GM12878 (cell line): Measurements from ENCODE around the gene DAPK2.

Experiments
- CHD1 ChIP-seq: IDR thresholded peaks from 2 replicates; pipeline ENCODE4 v1.6.1; 2012; ENCODE audit warnings: low read depth, low read length, improper control_type of control experiment
- CHD2 ChIP-seq: IDR thresholded peaks from 2 replicates; pipeline ENCODE4 v1.6.1; 2011; ENCODE audit warnings: low read depth, low read length, improper control_type of control experiment, borderline replicate concordance
- CTCF ChIP-seq, 3 experiments: IDR thresholded peaks in 2 of 3; conservative IDR thresholded peaks in 1 of 3; 2 replicates each; pipeline ENCODE4 v1.5.1; 2011; ENCODE audit warnings: low read depth in 3 of 3, low read length in 3 of 3, mild to moderate bottlenecking in 3 of 3, control low read depth in 2 of 3, moderate library complexity in 2 of 3, inconsistent platforms in 1 of 3, mixed read lengths in 1 of 3; ENCODE audit not compliant: control insufficient read depth in 2 of 3, insufficient read depth in 1 of 3; ENCODE audit errors: extremely low read depth in 1 of 3
- MAX ChIP-seq: IDR thresholded peaks from 2 replicates; pipeline ENCODE4 v1.6.1; 2012; ENCODE audit warnings: low read depth, low read length, improper control_type of control experiment
- POLR2A ChIP-seq: IDR thresholded peaks from 2 replicates; pipeline ENCODE4 v1.6.1; 2011; ENCODE audit warnings: low read depth, mild to moderate bottlenecking, low read length
- POLR2AphosphoS2 ChIP-seq: IDR thresholded peaks from 2 replicates; pipeline ENCODE4 v1.6.1; 2011; ENCODE audit warnings: low read depth, mild to moderate bottlenecking, low read length, improper control_type of control experiment, moderate library complexity
- SKIL ChIP-seq: fragments of 450-650 bp; IDR thresholded peaks from 2 replicates; pipeline ENCODE4 v1.6.1; 2017; ENCODE audit warnings: mild to moderate bottlenecking, low read depth, inconsistent platforms; ENCODE audit not compliant: poor library complexity, severe bottlenecking
- SP1 ChIP-seq: IDR thresholded peaks from one replicate; pipeline ENCODE4 v1.6.1; 2011; ENCODE audit warnings: low read depth, low read length
- TBL1XR1 ChIP-seq: IDR thresholded peaks from 2 replicates; pipeline ENCODE4 v1.6.1; 2012; ENCODE audit warnings: low read depth, low read length, improper control_type of control experiment

GRCh38 chr15:63858881-63859280 lies 187.4 kb downstream of the DAPK2 start:
- TF ChIP-seq CTCF (IDR thresholded peaks at IDR 0.05 in 2 of 3, conservative IDR thresholded peaks at IDR 0.05 in 1 of 3; ENCODE audit: control insufficient read depth in 2 of 3, extremely low read depth in 1 of 3, insufficient read depth in 1 of 3, low read depth in 3 of 3, low read length in 3 of 3) (no peak), MAX (no peak), SKIL (no peak), CHD1 (no peak), POLR2AphosphoS2 (no peak), CHD2 (no peak), SP1 (no peak), TBL1XR1 (no peak), POLR2A (no peak)
